WTC11 (cell line): Measurements from ENCODE around the gene TATDN3. TPM values are rescaled to one million over a fixed set of nuclear protein-coding genes. Genes with fewer than 3 reads are reported as not detected.

ENCODE experiments used
- ATAC-seq: fragments of 200-7000 bp; cut with Tn5 transposase; 2 replicates; pipeline ENCODE4 v1.10.0; 2021; ENCODE audit warnings: mild to moderate bottlenecking, moderate library complexity
- CTCF ChIA-PET: fragments of 300-600 bp; sonication (Branson Sonifier 250); formaldehyde crosslinking; loops from one replicate; lab custom pipeline; 2021; ENCODE audit warnings: antibody characterized with exemption; lab: Charles Lee
- POLR2A ChIA-PET: fragments of 350-600 bp; sonication (Branson Sonifier 250); formaldehyde crosslinking; loops from one replicate; lab custom pipeline; 2021; ENCODE audit warnings: antibody characterized with exemption; lab: Charles Lee
- DNase-seq: peaks from one replicate; pipeline ENCODE4 v3.0.0; 2021; ENCODE audit warnings: low spot score
- H3K27ac Mint-ChIP-seq: 2 replicates; pipeline ENCODE4 v1.8.0; 2021; ENCODE audit warnings: mixed read lengths
- H3K27me3 Mint-ChIP-seq: 2 replicates; pipeline ENCODE4 v1.8.0; 2021; ENCODE audit warnings: low read depth, mild to moderate bottlenecking, moderate library complexity, mixed read lengths
- H3K36me3 Mint-ChIP-seq: 2 replicates; pipeline ENCODE4 v1.8.0; 2021; ENCODE audit warnings: mixed read lengths
- H3K4me1 Mint-ChIP-seq: 2 replicates; pipeline ENCODE4 v1.8.0; 2022; ENCODE audit warnings: mixed read lengths
- H3K4me3 Mint-ChIP-seq: 2 replicates; pipeline ENCODE4 v1.8.0; 2021; ENCODE audit warnings: mild to moderate bottlenecking, moderate library complexity, mixed read lengths
- H3K9me3 Mint-ChIP-seq: 2 replicates; pipeline ENCODE4 v1.8.0; 2021; ENCODE audit warnings: mixed read lengths
- ATF1 ChIP-seq: sonication (generic); formaldehyde crosslinking; IDR thresholded peaks from 2 replicates; pipeline ENCODE4 v1.8.1; 2023; ENCODE audit warnings: mild to moderate bottlenecking, moderate library complexity, missing genetic modification reagents
- ATF2 ChIP-seq: sonication (generic); formaldehyde crosslinking; IDR thresholded peaks from 2 replicates; pipeline ENCODE4 v1.8.1; 2022; ENCODE audit warnings: low read depth, missing genetic modification reagents, borderline replicate concordance
- ATF6 ChIP-seq: sonication (generic); formaldehyde crosslinking; IDR thresholded peaks from 2 replicates; pipeline ENCODE4 v1.8.1; 2023; ENCODE audit warnings: mild to moderate bottlenecking, missing genetic modification reagents
- E2F5 ChIP-seq: sonication (generic); formaldehyde crosslinking; IDR thresholded peaks from 2 replicates; pipeline ENCODE4 v1.8.1; 2022; ENCODE audit warnings: mild to moderate bottlenecking, moderate library complexity, missing genetic modification reagents
- FOXP4 ChIP-seq: sonication (generic); formaldehyde crosslinking; IDR thresholded peaks from 2 replicates; pipeline ENCODE4 v1.8.0; 2022; ENCODE audit warnings: mild to moderate bottlenecking, missing genetic modification reagents
- GRHL2 ChIP-seq: fragments of 250-450 bp; sonication (Bioruptor Pico); IDR thresholded peaks from 2 replicates; pipeline ENCODE4 v1.8.0; 2022; ENCODE audit warnings: mild to moderate bottlenecking, moderate library complexity; ENCODE audit not compliant: insufficient replicate concordance, severe bottlenecking
- IRF1 ChIP-seq: sonication (generic); formaldehyde crosslinking; IDR thresholded peaks from 2 replicates; pipeline ENCODE4 v1.8.0; 2023; ENCODE audit warnings: missing genetic modification reagents
- JAZF1 ChIP-seq: fragments of 250-450 bp; sonication (Bioruptor Pico); IDR thresholded peaks from 2 replicates; pipeline ENCODE4 v1.9.0; 2021; ENCODE audit warnings: moderate library complexity, mild to moderate bottlenecking, inconsistent platforms
- JUN ChIP-seq: sonication (generic); formaldehyde crosslinking; IDR thresholded peaks from 2 replicates; pipeline ENCODE4 v1.8.0; 2023; ENCODE audit warnings: mild to moderate bottlenecking, missing genetic modification reagents
- KAT7 ChIP-seq: sonication (generic); formaldehyde crosslinking; IDR thresholded peaks from 2 replicates; pipeline ENCODE4 v1.8.1; 2023; ENCODE audit warnings: missing genetic modification reagents, mild to moderate bottlenecking, borderline replicate concordance
- NFATC4 ChIP-seq: fragments of 250-450 bp; sonication (Bioruptor Pico); IDR thresholded peaks from 2 replicates; pipeline ENCODE4 v1.9.0; 2021; ENCODE audit warnings: mild to moderate bottlenecking
- PRDM15 ChIP-seq: sonication (generic); formaldehyde crosslinking; IDR thresholded peaks from 2 replicates; pipeline ENCODE4 v1.8.0; 2022; ENCODE audit warnings: missing genetic modification reagents
- PREB ChIP-seq: sonication (generic); formaldehyde crosslinking; IDR thresholded peaks from 2 replicates; pipeline ENCODE4 v1.8.1; 2022; ENCODE audit warnings: mild to moderate bottlenecking, missing genetic modification reagents, moderate library complexity, borderline replicate concordance
- PRRX2 ChIP-seq: fragments of 250-450 bp; sonication (Bioruptor Pico); IDR thresholded peaks from 2 replicates; pipeline ENCODE4 v1.8.0; 2021; ENCODE audit warnings: mild to moderate bottlenecking
- RELA ChIP-seq: sonication (generic); formaldehyde crosslinking; IDR thresholded peaks from 2 replicates; pipeline ENCODE4 v1.8.1; 2022; ENCODE audit warnings: missing genetic modification reagents, mild to moderate bottlenecking, borderline replicate concordance
- SOX15 ChIP-seq: fragments of 250-450 bp; sonication (Bioruptor Pico); IDR thresholded peaks from 2 replicates; pipeline ENCODE4 v1.9.0; 2021; ENCODE audit warnings: mild to moderate bottlenecking
- TEAD1 ChIP-seq: sonication (generic); formaldehyde crosslinking; IDR thresholded peaks from 2 replicates; pipeline ENCODE4 v1.8.0; 2022; ENCODE audit warnings: mild to moderate bottlenecking, missing genetic modification reagents
- TP53 ChIP-seq: sonication (generic); formaldehyde crosslinking; IDR thresholded peaks from 2 replicates; pipeline ENCODE4 v1.8.1; 2023; ENCODE audit warnings: mild to moderate bottlenecking, missing genetic modification reagents
- ZNF121 ChIP-seq: sonication (generic); formaldehyde crosslinking; IDR thresholded peaks from 2 replicates; pipeline ENCODE4 v1.8.0; 2023; ENCODE audit warnings: missing genetic modification reagents
- ZNF232 ChIP-seq: sonication (generic); formaldehyde crosslinking; IDR thresholded peaks from 2 replicates; pipeline ENCODE4 v1.8.0; 2022; ENCODE audit warnings: mild to moderate bottlenecking, missing genetic modification reagents
- ZNF396 ChIP-seq: fragments of 250-450 bp; sonication (Bioruptor Pico); IDR thresholded peaks from 2 replicates; pipeline ENCODE4 v1.8.0; 2021; ENCODE audit warnings: mild to moderate bottlenecking, moderate library complexity, borderline replicate concordance
- ZNF671 ChIP-seq: fragments of 250-450 bp; sonication (Bioruptor Pico); IDR thresholded peaks from 2 replicates; pipeline ENCODE4 v1.8.0; 2021; ENCODE audit warnings: mild to moderate bottlenecking
- total RNA-seq: library from RNA; stranded (reverse); gene quantifications from 3 replicates; pipeline ENCODE4 v1.2.3, GENCODE V29; 2021

TATDN3 gene
- total RNA-seq, 1 experiment from 2014 or later: 19.3 TPM

- Mint-ChIP-seq H3K4me1 (peaks cover 34% of the 10 kb centered on the region), H3K36me3 (peaks cover 15% of the 10 kb centered on the region), H3K27ac (peak within 1 kb of the TSS; percentile 96), H3K9me3 (0 out of 2 replicates have a peak, but pooled peaks cover 4% of the 10 kb centered on the region), H3K27me3 (peaks cover 10% of the 10 kb centered on the region), H3K4me3 (no peak within 1 kb of the TSS)
- DNase-seq (peak; percentile 98), ATAC-seq (peak; percentile 94)
- ChIA-PET POLR2A (interaction anchor here (0.6 to 2.2 kb wide), 12 partner anchors 11 to 250 kb away, joined by 3 to 22 read pairs (median 4); partner anchors contain the start of genes ATF3, NSL1, TATDN3 and VASH2), CTCF (interaction anchor here (0.6 to 1.6 kb wide), 10 partner anchors 22 to 248 kb away, joined by 3 to 18 read pairs (median 4); no protein-coding TSS in a partner anchor)
- no peak for TF ChIP-seq PRRX2 (CRISPR knock-in tag)
- no peak for TF ChIP-seq PREB
- TF ChIP-seq ATF1 (CRISPR knock-in tag): no peak
- peak; percentile 75; the same call in 1 of the 2 replicates for TF ChIP-seq ZNF232 (CRISPR knock-in tag)
- TF ChIP-seq PRDM15 (CRISPR knock-in tag): peak; percentile 49
- TF ChIP-seq SOX15: no peak
- TF ChIP-seq ATF2 (CRISPR knock-in tag): no peak
- TF ChIP-seq KAT7 (CRISPR knock-in tag): 0 out of 2 replicates have a peak, but pooled peaks have one; percentile 33
- no peak for TF ChIP-seq ZNF121 (CRISPR knock-in tag)
- no peak for TF ChIP-seq ATF6 (CRISPR knock-in tag)
- peak; percentile 85 for TF ChIP-seq E2F5 (CRISPR knock-in tag)
- TF ChIP-seq TEAD1 (CRISPR knock-in tag): no peak; the same call in none of the 2 replicates
- peak; percentile 90 for TF ChIP-seq FOXP4
- no peak for TF ChIP-seq JAZF1 (CRISPR knock-in tag)
- TF ChIP-seq ZNF396 (CRISPR knock-in tag): no peak
- TF ChIP-seq JUN: no peak
- TF ChIP-seq TP53: no peak
- TF ChIP-seq GRHL2 (CRISPR knock-in tag): no peak
- TF ChIP-seq ZNF671 (CRISPR knock-in tag): no peak
- TF ChIP-seq IRF1 (CRISPR knock-in tag): no peak; the same call in 1 of the 2 replicates
- peak; percentile 57; the same call in 1 of the 2 replicates for TF ChIP-seq RELA (CRISPR knock-in tag)
- no peak for TF ChIP-seq NFATC4 (CRISPR knock-in tag)
Observed at GRCh38 chr1:212857992-212858460, 66.3 kb downstream of the TATDN3 start, which contains the start of gene FLVCR1. Gene FLVCR1 (plus strand): TSS chr1:212858275. CDS start chr1:212858453, 178 bp downstream.
